Measurements from ENCODE around the gene ANKRD40CL.
A peak's percentile ranks its signal among the peaks of the same experiment; 100 is the strongest.

ANKRD40CL gene

GRCh38 chr17:50775926-50776325 lies 8.6 kb upstream of the ANKRD40CL start:
- Histone ChIP-seq H3K4me1 (peaks cover 17% of the 10 kb centered on the region), H3K4me2 (no peak overlapping the region), H3K27me3 (no peaks in the 10 kb centered on the region), H4K20me1 (no peaks in the 10 kb centered on the region), H3K27ac (no peak overlapping the region), H3K9ac (no peak overlapping the region), H3K4me3 (no peak overlapping the region), H3K36me3 (no peaks in the 10 kb centered on the region), H3K9me3 (no peaks in the 10 kb centered on the region)
- no peak for TF ChIP-seq Cebpa-rat (IDR thresholded peaks at IDR 0.05)

GRCh38 chr17:50774225-50774803 lies 7.0 kb upstream of the ANKRD40CL start:
- H3K4me1 ChIP-seq, result peaks cover 17% of the 10 kb centered on the region
- no peak for TF ChIP-seq Cebpa-rat (IDR thresholded peaks at IDR 0.05)
- no peak overlapping the region for H3K4me3 ChIP-seq
- no peaks in the 10 kb centered on the region for H3K27me3 ChIP-seq
- H3K9me3 ChIP-seq, result no peaks in the 10 kb centered on the region
- no peak overlapping the region for H3K27ac ChIP-seq
- no peak overlapping the region for H3K9ac ChIP-seq
- H4K20me1 ChIP-seq, result no peaks in the 10 kb centered on the region
- H3K36me3 ChIP-seq, result no peaks in the 10 kb centered on the region
- no peak overlapping the region for H3K4me2 ChIP-seq

- Histone ChIP-seq H3K36me3 (no peaks in the 10 kb centered on the region), H3K27ac (no peak overlapping the region), H3K4me1 (peaks cover 17% of the 10 kb centered on the region), H3K4me2 (peak overlapping the region; percentile 40), H4K20me1 (no peaks in the 10 kb centered on the region), H3K4me3 (no peak overlapping the region), H3K9ac (no peak overlapping the region), H3K27me3 (no peaks in the 10 kb centered on the region), H3K9me3 (no peaks in the 10 kb centered on the region)
- no peak for TF ChIP-seq Cebpa-rat (IDR thresholded peaks at IDR 0.05)
These were observed 4.9 kb upstream of the ANKRD40CL start for GRCh38 chr17:50771991-50772785.

- no peaks in the 10 kb centered on the region for H3K9me3 ChIP-seq
- no peak overlapping the region for H3K27ac ChIP-seq
- no peaks in the 10 kb centered on the region for H3K36me3 ChIP-seq
- H3K4me3 ChIP-seq, result no peak overlapping the region
- H3K4me2 ChIP-seq, result no peak overlapping the region
- no peaks in the 10 kb centered on the region for H3K27me3 ChIP-seq
- no peak overlapping the region for H3K9ac ChIP-seq
- H4K20me1 ChIP-seq, result no peaks in the 10 kb centered on the region
- peaks cover 26% of the 10 kb centered on the region for H3K4me1 ChIP-seq
- TF ChIP-seq Cebpa-rat (IDR thresholded peaks at IDR 0.05), result no peak
These were observed 3.0 kb upstream of the ANKRD40CL start for GRCh38 chr17:50770346-50770745.

- Histone ChIP-seq H3K27ac (no peak overlapping the region), H3K4me3 (no peak overlapping the region), H3K4me1 (peaks cover 30% of the 10 kb centered on the region), H3K27me3 (no peaks in the 10 kb centered on the region), H3K36me3 (no peaks in the 10 kb centered on the region), H3K9ac (no peak overlapping the region), H4K20me1 (no peaks in the 10 kb centered on the region), H3K4me2 (no peak overlapping the region), H3K9me3 (no peaks in the 10 kb centered on the region)
- no peak for TF ChIP-seq Cebpa-rat (IDR thresholded peaks at IDR 0.05)
These were observed 2.6 kb upstream of the ANKRD40CL start for GRCh38 chr17:50769884-50770283.

- H4K20me1 ChIP-seq, result no peaks in the 10 kb centered on the region
- H3K9me3 ChIP-seq, result no peaks in the 10 kb centered on the region
- H3K27ac ChIP-seq, result no peak overlapping the region
- TF ChIP-seq Cebpa-rat (IDR thresholded peaks at IDR 0.05), result no peak
- no peak overlapping the region for H3K4me2 ChIP-seq
- H3K36me3 ChIP-seq, result no peaks in the 10 kb centered on the region
- no peak overlapping the region for H3K4me3 ChIP-seq
- no peaks in the 10 kb centered on the region for H3K27me3 ChIP-seq
- no peak overlapping the region for H3K9ac ChIP-seq
- H3K4me1 ChIP-seq, result peaks cover 46% of the 10 kb centered on the region
These were observed 1.0 kb upstream of the ANKRD40CL start for GRCh38 chr17:50768346-50768761.

- H3K9ac ChIP-seq, result no peak overlapping the region
- no peaks in the 10 kb centered on the region for H4K20me1 ChIP-seq
- no peaks in the 10 kb centered on the region for H3K9me3 ChIP-seq
- no peak overlapping the region for H3K4me2 ChIP-seq
- no peak overlapping the region for H3K4me3 ChIP-seq
- no peak for TF ChIP-seq Cebpa-rat (IDR thresholded peaks at IDR 0.05)
- no peak overlapping the region for H3K27ac ChIP-seq
- H3K36me3 ChIP-seq, result no peaks in the 10 kb centered on the region
- H3K27me3 ChIP-seq, result no peaks in the 10 kb centered on the region
- H3K4me1 ChIP-seq, result peaks cover 45% of the 10 kb centered on the region
These were observed 288 bp downstream of the ANKRD40CL start for GRCh38 chr17:50767030-50767429.

GRCh38 chr17:50766222-50767023 lies 895 bp downstream of the ANKRD40CL start:
- peak overlapping the region; percentile 66 for H3K4me2 ChIP-seq
- H3K27ac ChIP-seq, result no peak overlapping the region
- no peak for TF ChIP-seq Cebpa-rat (IDR thresholded peaks at IDR 0.05)
- H3K9me3 ChIP-seq, result no peaks in the 10 kb centered on the region
- no peak overlapping the region for H3K9ac ChIP-seq
- H3K4me1 ChIP-seq, result peaks cover 39% of the 10 kb centered on the region
- H3K36me3 ChIP-seq, result no peaks in the 10 kb centered on the region
- H3K4me3 ChIP-seq, result no peak overlapping the region
- H3K27me3 ChIP-seq, result no peaks in the 10 kb centered on the region
- H4K20me1 ChIP-seq, result no peaks in the 10 kb centered on the region

GRCh38 chr17:50765454-50766221 lies 1.7 kb downstream of the ANKRD40CL start:
- Histone ChIP-seq H3K9ac (peak overlapping the region; percentile 44; the same call in 1 of the 2 replicates), H3K27me3 (no peaks in the 10 kb centered on the region), H3K4me1 (peaks cover 36% of the 10 kb centered on the region), H3K9me3 (no peaks in the 10 kb centered on the region), H3K4me3 (no peak overlapping the region), H3K27ac (no peak overlapping the region; the same call in 1 of the 2 replicates), H3K4me2 (peak overlapping the region; percentile 66), H3K36me3 (no peaks in the 10 kb centered on the region), H4K20me1 (no peaks in the 10 kb centered on the region)
- no peak for TF ChIP-seq Cebpa-rat (IDR thresholded peaks at IDR 0.05)

Data from BLaER1 (cell line).